Retinal pigment epithelial cell (primary cell): ENCODE measurements around the gene HOXB9.

Experiments
- DNase-seq: peaks from one replicate; pipeline ENCODE4 v3.0.0-alpha.2; 2010; ENCODE audit warnings: low read depth
- H3K4me3 ChIP-seq: 2 replicates; pipeline ENCODE4 v1.5.1; 2011; ENCODE audit warnings: mild to moderate bottlenecking, low read length, control low read depth, moderate library complexity
- TF ChIP-seq, protein P1 (sequence below): conservative IDR thresholded peaks from 2 replicates; pipeline ENCODE4 v1.5.1; 2011; ENCODE audit warnings: low read depth, low read length, control low read depth, inconsistent platforms

HOXB9 gene

DNA sequence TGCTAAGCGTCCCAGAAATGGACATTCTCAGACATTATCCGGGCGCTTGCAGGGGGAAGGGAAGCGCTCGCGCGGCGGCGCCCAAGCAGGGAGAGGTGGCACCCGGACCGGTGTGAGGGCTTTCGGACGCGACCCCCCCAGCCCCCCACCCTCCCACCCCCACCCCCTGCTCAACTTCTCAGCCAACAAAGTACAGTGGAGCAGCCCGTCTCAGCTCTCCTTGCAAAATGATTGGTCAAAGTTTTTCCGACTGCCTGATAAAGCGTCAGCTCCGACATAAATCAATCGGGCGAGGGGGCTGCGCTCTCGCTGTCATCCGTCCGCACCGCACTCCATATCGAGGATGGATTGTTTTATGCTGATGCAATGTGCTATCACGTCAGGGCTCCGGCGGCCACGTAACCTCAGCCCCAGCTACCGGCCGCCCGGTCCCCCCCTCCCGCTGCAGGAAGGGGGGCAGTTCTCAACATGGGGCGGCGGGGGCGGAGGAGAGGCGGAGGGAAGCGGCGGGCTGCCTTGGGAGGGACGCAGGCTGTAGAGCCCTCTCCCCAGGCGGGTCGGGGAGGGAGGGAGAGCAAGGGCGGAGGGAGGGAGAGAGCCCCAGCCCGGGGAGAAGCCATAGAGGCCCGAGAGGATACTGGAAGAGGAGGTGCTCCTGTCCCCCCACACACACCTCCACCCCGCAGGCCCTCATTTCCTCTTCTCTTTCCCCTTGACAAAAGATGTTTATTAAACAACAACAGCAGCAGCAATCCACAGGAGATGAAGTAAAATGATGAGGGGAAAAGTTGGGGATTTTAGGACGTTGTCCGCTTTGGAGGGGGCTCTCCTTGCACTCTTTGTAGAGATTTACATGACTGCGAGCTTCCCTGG is at the start of gene HOXB9:
Gene HOXB9 (minus strand): TSS at position 114 of the 873 bp plus-strand sequence. CDS start 89 bp downstream, at position 25.
- no peak within 1 kb of the TSS for H3K4me3 ChIP-seq
- DNase-seq, result no peak
- TF ChIP-seq, protein P1, sequence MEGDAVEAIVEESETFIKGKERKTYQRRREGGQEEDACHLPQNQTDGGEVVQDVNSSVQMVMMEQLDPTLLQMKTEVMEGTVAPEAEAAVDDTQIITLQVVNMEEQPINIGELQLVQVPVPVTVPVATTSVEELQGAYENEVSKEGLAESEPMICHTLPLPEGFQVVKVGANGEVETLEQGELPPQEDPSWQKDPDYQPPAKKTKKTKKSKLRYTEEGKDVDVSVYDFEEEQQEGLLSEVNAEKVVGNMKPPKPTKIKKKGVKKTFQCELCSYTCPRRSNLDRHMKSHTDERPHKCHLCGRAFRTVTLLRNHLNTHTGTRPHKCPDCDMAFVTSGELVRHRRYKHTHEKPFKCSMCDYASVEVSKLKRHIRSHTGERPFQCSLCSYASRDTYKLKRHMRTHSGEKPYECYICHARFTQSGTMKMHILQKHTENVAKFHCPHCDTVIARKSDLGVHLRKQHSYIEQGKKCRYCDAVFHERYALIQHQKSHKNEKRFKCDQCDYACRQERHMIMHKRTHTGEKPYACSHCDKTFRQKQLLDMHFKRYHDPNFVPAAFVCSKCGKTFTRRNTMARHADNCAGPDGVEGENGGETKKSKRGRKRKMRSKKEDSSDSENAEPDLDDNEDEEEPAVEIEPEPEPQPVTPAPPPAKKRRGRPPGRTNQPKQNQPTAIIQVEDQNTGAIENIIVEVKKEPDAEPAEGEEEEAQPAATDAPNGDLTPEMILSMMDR, result no peak

DNA sequence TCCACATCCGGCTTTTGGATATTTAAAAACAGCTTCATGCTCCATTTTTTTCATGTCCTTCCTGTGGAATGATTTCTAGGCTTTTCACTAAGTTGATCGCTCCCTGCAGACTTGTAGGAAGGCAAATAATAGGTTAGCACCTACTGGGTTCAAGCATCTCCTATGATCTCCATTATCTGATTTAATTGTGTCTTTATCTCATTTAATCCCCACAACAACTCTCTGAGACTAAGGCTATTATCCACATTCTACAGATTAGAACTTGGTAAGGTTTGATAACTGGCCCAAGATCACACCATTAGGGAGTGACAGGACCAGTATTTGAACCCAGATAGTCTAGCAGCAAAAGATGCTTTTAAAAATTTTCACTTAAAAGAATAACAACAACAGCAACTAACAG is 46.2 kb upstream of the HOXB9 start:
- TF ChIP-seq, protein P1, result no peak

DNA sequence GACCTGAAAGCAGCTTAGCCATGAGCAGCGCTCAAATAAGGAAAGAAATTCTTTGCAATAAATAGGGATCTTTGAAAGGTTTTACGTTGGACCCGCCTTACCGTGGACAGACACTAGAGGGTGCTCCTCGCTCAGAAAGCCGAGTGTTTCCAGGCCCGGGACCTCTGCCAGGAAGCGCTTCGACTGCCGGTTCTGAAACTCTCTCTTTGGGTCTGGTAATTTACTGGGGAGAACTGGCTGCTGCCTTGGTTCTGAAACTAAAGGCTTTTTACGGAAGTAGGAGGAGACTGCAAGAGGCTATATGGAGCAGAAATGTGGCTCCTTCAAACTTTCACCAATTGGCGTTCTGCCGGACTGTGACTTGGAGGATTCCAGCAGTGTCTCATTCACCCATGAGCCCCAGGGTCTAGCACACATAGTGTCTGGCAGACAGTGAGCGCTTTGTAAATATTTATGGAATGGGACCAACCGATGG is 45.6 kb upstream of the HOXB9 start:
- peak; percentile 19 for DNase-seq
- TF ChIP-seq, protein P1, result peak; percentile 94
- H3K4me3 ChIP-seq, result peak overlapping the region; percentile 18

More for the DNA sequence above, 46.2 kb upstream of the HOXB9 start:
- H3K4me3 ChIP-seq, result no peak overlapping the region
- DNase-seq, result no peak

DNA sequence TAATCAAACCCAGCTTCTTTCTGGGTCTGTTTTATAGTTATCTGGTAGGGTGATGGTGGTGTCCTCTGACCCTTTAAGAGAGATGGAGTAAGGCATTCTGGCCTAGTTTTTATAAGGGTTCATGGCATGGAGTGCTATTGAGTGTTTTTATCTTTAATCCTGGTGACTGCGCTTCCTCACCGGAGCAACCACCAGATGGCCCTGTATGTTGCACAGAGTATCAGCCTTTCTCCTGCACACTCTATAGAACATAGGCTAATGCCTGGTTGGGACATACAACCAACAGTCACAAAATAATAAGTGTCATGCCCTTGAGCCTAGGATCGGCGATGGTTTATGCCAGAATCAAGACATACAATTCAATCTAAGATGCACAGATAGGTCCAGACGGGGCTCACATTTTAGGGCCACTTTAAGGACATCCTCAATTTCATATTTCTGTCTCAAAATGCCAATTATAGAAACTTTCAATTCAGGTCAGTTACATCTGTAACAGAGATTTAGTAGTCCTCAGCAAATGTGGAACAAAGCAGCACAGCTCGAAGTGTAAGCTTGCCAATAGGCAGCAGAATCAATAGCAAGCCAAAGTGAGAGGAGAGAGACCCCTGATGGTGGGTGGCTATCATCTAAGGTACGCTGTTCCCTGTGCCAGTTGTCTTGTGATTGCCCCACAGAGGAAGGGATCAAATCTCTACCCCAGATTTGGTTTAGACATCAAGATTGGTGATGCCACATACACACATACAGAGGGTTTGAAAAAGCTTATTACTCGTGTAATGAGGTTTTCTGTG is 37.2 kb upstream of the HOXB9 start:
- no peak overlapping the region for H3K4me3 ChIP-seq
- TF ChIP-seq, protein P1, result peak; percentile 19
- DNase-seq, result no peak

DNA sequence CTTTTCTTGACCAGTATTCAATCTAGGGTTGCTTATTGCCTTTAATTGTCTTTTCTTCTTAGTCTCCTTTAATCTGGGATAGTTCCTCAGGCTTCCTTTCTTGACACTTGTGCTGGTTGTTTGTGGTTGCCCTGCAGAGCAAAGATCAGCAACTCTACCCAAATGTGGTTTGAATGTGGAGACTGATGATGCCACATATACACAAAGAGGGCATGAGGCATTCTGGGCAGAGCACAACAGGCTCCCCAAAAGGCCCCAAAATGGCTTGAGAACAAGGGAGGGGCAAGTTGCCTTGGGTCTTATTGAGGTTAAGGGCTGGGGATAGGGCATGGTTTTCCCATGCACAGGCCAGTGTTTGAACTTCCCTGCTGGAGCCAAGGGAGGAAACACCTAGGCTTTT is 29.8 kb upstream of the HOXB9 start:
- no peak overlapping the region for H3K4me3 ChIP-seq
- TF ChIP-seq, protein P1, result no peak
- no peak for DNase-seq

DNA sequence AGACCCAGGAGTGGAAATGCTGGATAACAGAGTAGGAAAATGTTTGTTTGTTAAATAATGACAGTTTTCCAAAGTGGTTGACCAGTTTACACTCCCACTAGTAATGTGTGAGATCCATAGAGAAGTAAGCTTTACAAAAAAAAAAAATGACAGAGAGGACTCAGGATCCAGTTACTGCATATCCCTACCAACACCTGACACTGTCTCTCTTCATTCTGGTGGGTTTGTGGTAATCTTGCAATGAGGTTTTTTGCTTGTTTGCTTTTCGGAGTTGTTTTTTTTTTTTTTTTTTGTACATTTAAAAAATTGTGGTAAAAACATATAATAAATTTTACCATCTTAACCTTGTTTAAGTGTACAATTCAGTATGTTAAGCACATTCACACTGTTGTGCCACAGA is 23.6 kb upstream of the HOXB9 start:
- no peak overlapping the region for H3K4me3 ChIP-seq
- TF ChIP-seq, protein P1, result no peak
- no peak for DNase-seq

DNA sequence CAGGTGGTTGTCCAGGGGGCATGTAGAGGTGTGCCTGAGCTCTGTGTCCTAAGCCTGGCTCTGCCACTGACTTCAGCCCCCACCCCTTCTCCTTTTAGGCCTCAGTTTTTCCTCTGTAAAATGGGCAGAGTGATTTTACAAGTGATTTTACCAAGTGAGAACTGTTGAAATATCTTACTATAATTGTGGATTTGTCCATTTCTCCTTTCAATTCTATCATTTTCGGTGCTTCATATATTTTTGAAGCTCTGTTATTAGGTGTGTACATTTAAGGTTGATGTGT is 21.7 kb upstream of the HOXB9 start:
- no peak for DNase-seq
- no peak overlapping the region for H3K4me3 ChIP-seq
- TF ChIP-seq, protein P1, result no peak
